HepG2 (cell line): ENCODE results near the gene TBL3. TPM values are rescaled to one million over a fixed set of nuclear protein-coding genes. Genes with fewer than 3 reads are reported as not detected.

Experiments
- CCDC6 ChIP-seq: sonication (generic); formaldehyde crosslinking; IDR thresholded peaks from 2 replicates; pipeline ENCODE4 v1.8.1; 2022; ENCODE audit warnings: mild to moderate bottlenecking, missing genetic modification reagents, moderate library complexity
- MAF1 ChIP-seq: sonication (generic); formaldehyde crosslinking; IDR thresholded peaks from 2 replicates; pipeline ENCODE4 v1.5.0; 2020; ENCODE audit warnings: missing genetic modification reagents, borderline replicate concordance
- PAWR ChIP-seq: sonication (generic); formaldehyde crosslinking; IDR thresholded peaks from 2 replicates; pipeline ENCODE4 v1.4.0; 2020; ENCODE audit warnings: missing genetic modification reagents, mild to moderate bottlenecking, borderline replicate concordance
- RERE ChIP-seq: IDR thresholded peaks from 2 replicates; pipeline ENCODE4 v1.6.1; 2016; ENCODE audit warnings: low read depth, missing genetic modification reagents, missing compliant biosample characterization
- RFX5 ChIP-seq: IDR thresholded peaks from 2 replicates; pipeline ENCODE4 v1.6.1; 2011; ENCODE audit warnings: low read depth, low read length, improper control_type of control experiment
- SKI ChIP-seq: fragments of 450-650 bp; IDR thresholded peaks from one replicate; pipeline ENCODE4 v1.6.1; 2018; ENCODE audit warnings: mild to moderate bottlenecking; ENCODE audit not compliant: partially characterized antibody
- ZBTB40 ChIP-seq, 2 experiments: fragments of 450-650 bp in 1 of 2; sonication (generic) in 1 of 2; formaldehyde crosslinking in 1 of 2; IDR thresholded peaks; 2 replicates each; pipeline versions ENCODE4 v1.6.1 to v1.8.0; 2016 to 2022; ENCODE audit warnings: antibody characterized with exemption in 1 of 2, mild to moderate bottlenecking in 1 of 2, missing genetic modification reagents in 1 of 2
- ZNF317 ChIP-seq: sonication (generic); formaldehyde crosslinking; IDR thresholded peaks from 2 replicates; pipeline ENCODE4 v1.5.0; 2020; ENCODE audit warnings: mild to moderate bottlenecking, missing genetic modification reagents
- ZNF460 ChIP-seq: sonication (generic); formaldehyde crosslinking; IDR thresholded peaks from 2 replicates; pipeline ENCODE4 v1.5.1; 2020; ENCODE audit warnings: missing genetic modification reagents, mild to moderate bottlenecking, borderline replicate concordance
- ZNF552 ChIP-seq: sonication (generic); formaldehyde crosslinking; IDR thresholded peaks from 2 replicates; pipeline ENCODE4 v1.9.0; 2022; ENCODE audit warnings: missing genetic modification reagents, mild to moderate bottlenecking, borderline replicate concordance
- ZNF570 ChIP-seq: sonication (generic); formaldehyde crosslinking; IDR thresholded peaks from 2 replicates; pipeline ENCODE4 v1.4.0; 2020; ENCODE audit warnings: mild to moderate bottlenecking, missing genetic modification reagents, borderline replicate concordance
- ZSCAN30 ChIP-seq: sonication (generic); formaldehyde crosslinking; IDR thresholded peaks from 2 replicates; pipeline ENCODE4 v1.5.0; 2020; ENCODE audit warnings: mild to moderate bottlenecking, missing genetic modification reagents
- polyA plus RNA-seq, 8 experiments: library from polyadenylated mRNA; depleted of rRNA in 3 of 8; stranded (reverse) in 7 of 8; unstranded in 1 of 8; fragments of >200 nt; fragmentation: Illumina TruSeq in 4 of 8; extraction: Trizol in 4 of 8; gene quantifications; 2 replicates each; pipeline versions ENCODE4 v1.2.1 to v1.2.3, GENCODE V29; 2011 to 2016; ENCODE audit warnings: low read depth in 4 of 8, missing spikeins in 1 of 8, mixed read lengths in 1 of 8; ENCODE audit not compliant: insufficient read depth in 1 of 8
- total RNA-seq, 5 experiments: library from RNA; depleted of rRNA; stranded (reverse); fragments of >200 nt; fragmentation: Illumina TruSeq; extraction: Trizol; gene quantifications; 2 replicates each; pipeline ENCODE4 v1.2.3, GENCODE V29; 2016; ENCODE audit warnings: low read depth in 1 of 5

TBL3 gene
- total and polyA plus RNA-seq, 2 of the 13 experiments (the other 11 are each of a cell fraction or from before 2014, with no cell fraction given), result 16.8 to 38.0 TPM

DNA sequence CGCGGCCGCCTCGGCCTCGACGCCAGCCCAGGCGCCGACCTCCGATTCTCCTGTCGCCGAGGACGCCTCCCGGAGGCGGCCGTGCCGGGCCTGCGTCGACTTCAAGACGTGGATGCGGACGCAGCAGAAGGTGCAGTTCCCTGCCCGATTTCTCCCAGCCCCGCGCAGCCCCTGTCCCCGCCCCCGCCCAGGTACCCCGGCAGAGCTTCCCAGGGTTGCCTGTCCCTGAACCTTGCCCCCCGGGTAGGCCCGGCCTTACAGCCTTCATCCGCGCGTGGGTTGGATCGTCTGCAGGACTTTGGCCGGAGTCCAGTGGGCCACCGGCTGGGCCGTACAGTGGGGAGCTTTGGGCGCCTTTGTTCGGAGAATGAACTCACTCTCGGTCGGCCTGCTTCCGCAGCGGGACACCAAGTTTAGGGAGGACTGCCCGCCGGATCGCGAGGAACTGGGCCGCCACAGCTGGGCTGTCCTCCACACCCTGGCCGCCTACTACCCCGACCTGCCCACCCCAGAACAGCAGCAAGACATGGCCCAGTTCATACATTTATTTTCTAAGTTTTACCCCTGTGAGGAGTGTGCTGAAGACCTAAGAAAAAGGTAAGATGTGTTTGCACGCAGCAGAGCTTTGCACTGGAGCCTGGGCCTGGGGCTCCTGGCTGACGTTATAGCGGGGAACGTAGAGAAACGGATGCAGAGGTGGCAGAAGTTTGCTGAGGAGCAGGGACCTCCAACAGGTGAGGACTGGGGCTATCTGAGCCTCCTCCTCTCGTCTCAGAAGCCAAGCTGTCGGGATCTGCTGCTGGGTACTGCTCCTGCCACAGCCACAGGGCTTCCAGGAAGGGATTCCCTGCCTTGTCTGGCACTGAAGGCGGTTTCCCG, 12.7 kb downstream of the TBL3 start (continued):
- TF ChIP-seq RERE (CRISPR knock-in tag), result no peak
- TF ChIP-seq ZNF317 (CRISPR knock-in tag), result no peak
- TF ChIP-seq ZBTB40 (IDR thresholded peaks at IDR 0.05), result no peak
- TF ChIP-seq ZBTB40 (CRISPR knock-in tag; IDR thresholded peaks at IDR 0.05), result no peak
- no peak for TF ChIP-seq SKI
- no peak for TF ChIP-seq ZNF460 (CRISPR knock-in tag)
- no peak for TF ChIP-seq MAF1 (CRISPR knock-in tag)
- no peak for TF ChIP-seq ZNF570 (CRISPR knock-in tag)
- TF ChIP-seq CCDC6 (CRISPR knock-in tag), result no peak
- no peak for TF ChIP-seq ZNF552
- no peak for TF ChIP-seq RFX5
- no peak for TF ChIP-seq PAWR
- TF ChIP-seq ZSCAN30, result no peak
